Spleen (tissue), 11 donors: ENCODE measurements around the gene KIF21B. TPM values are rescaled to one million over a fixed set of nuclear protein-coding genes. Genes with fewer than 3 reads are reported as not detected.

Experiments
- DNase-seq: peaks from one replicate; pipeline ENCODE4 v3.0.0-alpha.2; 2020
- H3K27ac ChIP-seq, 8 donors: fragments of 200-600 bp; sonication (generic) in 7 of 8; 1 replicate in 4 of 8; 2 replicates in 4 of 8; pipeline versions ENCODE4 v1.5.0 to v1.8.0; 2016 to 2021; ENCODE audit warnings: inconsistent platforms in 4 of 8, mild to moderate bottlenecking in 4 of 8, moderate library complexity in 1 of 8
- H3K27me3 ChIP-seq, 7 donors: fragments of 200-600 bp; sonication (generic) in 6 of 7; replicated peaks in 1 of 7; 1 replicate in 4 of 7; 2 replicates in 3 of 7; pipeline versions ENCODE4 v1.5.0 to v1.8.0; 2016 to 2021; ENCODE audit warnings: inconsistent platforms in 3 of 7, mild to moderate bottlenecking in 1 of 7
- H3K36me3 ChIP-seq, 6 donors: fragments of 200-600 bp; sonication (generic) in 5 of 6; 1 replicate in 4 of 6; 2 replicates in 2 of 6; pipeline versions ENCODE4 v1.5.0 to v1.8.0; 2016 to 2021; ENCODE audit warnings: inconsistent platforms in 2 of 6
- H3K4me1 ChIP-seq, 6 donors: fragments of 200-600 bp; sonication (generic) in 5 of 6; 1 replicate in 3 of 6; 2 replicates in 3 of 6; pipeline versions ENCODE4 v1.5.0 to v1.8.0; 2016 to 2021; ENCODE audit warnings: inconsistent platforms in 3 of 6
- H3K4me3 ChIP-seq, 8 donors: fragments of 200-600 bp; sonication (generic) in 7 of 8; 1 replicate in 4 of 8; 2 replicates in 4 of 8; pipeline versions ENCODE4 v1.5.0 to v1.8.0; 2016 to 2021; ENCODE audit warnings: inconsistent platforms in 4 of 8, mild to moderate bottlenecking in 4 of 8, moderate library complexity in 2 of 8
- H3K9me3 ChIP-seq, 8 donors: fragments of 200-600 bp; sonication (generic) in 7 of 8; 1 replicate in 4 of 8; 2 replicates in 4 of 8; pipeline versions ENCODE4 v1.5.0 to v1.8.0; 2016 to 2021; ENCODE audit warnings: inconsistent platforms in 4 of 8
- POLR2A ChIP-seq, 3 donors: fragments of 450-650 bp; IDR thresholded peaks; one replicate each; pipeline ENCODE4 v1.5.1; 2017; ENCODE audit warnings: antibody characterized with exemption in 3 of 3, mild to moderate bottlenecking in 1 of 3
- POLR2AphosphoS5 ChIP-seq, 3 donors: sonication (generic); formaldehyde crosslinking; IDR thresholded peaks; one replicate each; pipeline ENCODE4 v1.5.1; 2017; ENCODE audit warnings: antibody characterized with exemption in 3 of 3
- WGBS, 5 donors: extraction: QIAGEN DNeasy Blood & Tissue Kit in 3 of 5; methylation state at CpG; one replicate each; pipeline versions ENCODE4 v1.1.5 to v1.1.7; 2013 to 2018; 5-methylcytosine and 5-hydroxymethylcytosine counted together
- intact Hi-C: fragments of 100-400 bp; cut with DNase I; formaldehyde crosslinking; loops from one replicate; pipeline ENCODE4 v1.15.0; 2023; ENCODE audit warnings: low total_unique reads
- polyA plus RNA-seq, 3 donors: library from polyadenylated mRNA; stranded (reverse); fragments of 200-250 nt; gene quantifications; one replicate each; pipeline ENCODE4 v1.2.1, GENCODE V29; 2013
- total RNA-seq, 7 donors: library from RNA; depleted of rRNA in 3 of 7; stranded (reverse); fragments of >200 nt in 3 of 7; fragmentation: NEBNext Ultra II Directional in 4 of 7; extraction: Animal tissue kit (Norgen Biotek cat#: 25700) in 4 of 7; gene quantifications; one replicate each; pipeline versions ENCODE4 v1.1.0 to v1.2.1, GENCODE V29; 2016 to 2021
- TF ChIP-seq, protein P1 (sequence below), 11 experiments: fragments of 200-600 bp in 7 of 11; fragments of 450-650 bp in 4 of 11; sonication (generic) in 4 of 11; IDR thresholded peaks in 8 of 11; conservative IDR thresholded peaks in 3 of 11; 1 replicate in 7 of 11; 2 replicates in 4 of 11; pipeline versions ENCODE4 v1.4.0 to v1.8.0; 2016 to 2021; ENCODE audit warnings: antibody characterized with exemption in 11 of 11, inconsistent platforms in 4 of 11, mild to moderate bottlenecking in 1 of 11
- donor health status: healthy with polysubstance abuse.
- donor health status: DM: no; HTN: no; CAD: no; lungs with moderate emphysema.
- donor health status: DM: no; HTN: no; CAD: no.
- donor health status: Bipolar disorder and iron deficiency.
- donor health status: healthy.
- donor health status: DM: no; HTN: no; CAD: no.
- donor health status: DM: yes; HTN: yes; CAD: no.

KIF21B gene
- total and polyA plus RNA-seq, 10 donors = 3.0 to 49.0 (median 28.1) TPM

DNA sequence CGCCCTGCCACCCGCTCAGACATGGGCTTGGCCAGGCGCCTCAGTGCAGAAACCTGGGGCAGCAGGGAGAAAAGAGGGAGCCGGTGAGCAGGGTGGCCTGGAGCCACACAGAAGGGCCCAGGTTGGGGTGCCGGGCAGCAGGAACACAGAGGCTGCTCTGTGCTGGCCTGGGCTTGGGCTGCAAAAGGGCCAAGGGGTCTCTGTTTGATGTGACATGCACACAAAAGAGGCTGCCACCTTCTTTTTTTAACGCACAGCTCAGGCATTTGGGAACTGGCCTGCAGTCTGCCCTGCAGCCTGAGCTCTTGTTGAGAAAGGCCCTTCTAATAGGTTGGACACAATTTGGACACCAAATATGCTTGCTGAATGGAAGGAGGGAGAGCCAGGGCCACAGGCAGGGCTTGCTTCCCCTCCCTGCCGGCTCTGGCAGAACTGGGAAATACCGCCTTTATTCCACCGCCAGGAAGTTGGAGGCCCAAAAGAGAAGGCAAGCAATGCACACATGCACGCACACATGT lies 32.4 kb downstream of the KIF21B start:
- Histone ChIP-seq H3K4me1 (peaks cover 0 to 11% (median 5%) of the 10 kb centered on the region in 6 donors), H3K36me3 (peaks cover 0 to 100% (median 82%) of the 10 kb centered on the region in 6 donors), H3K27me3 (no peaks in the 10 kb centered on the region), H3K27ac (no peak overlapping the region), H3K9me3 (no peaks in the 10 kb centered on the region), H3K4me3 (no peak overlapping the region)
- DNase-seq = no peak
- WGBS, 5 donors = 70 to 92% (median 88%) methylated on average over 9 to 10 of the region's 10 CpGs
- intact Hi-C loops = no loop called here
- TF ChIP-seq POLR2A (IDR thresholded peaks at IDR 0.05) (no peak), POLR2AphosphoS5 (IDR thresholded peaks at IDR 0.05) (no peak)
- TF ChIP-seq, protein P1, sequence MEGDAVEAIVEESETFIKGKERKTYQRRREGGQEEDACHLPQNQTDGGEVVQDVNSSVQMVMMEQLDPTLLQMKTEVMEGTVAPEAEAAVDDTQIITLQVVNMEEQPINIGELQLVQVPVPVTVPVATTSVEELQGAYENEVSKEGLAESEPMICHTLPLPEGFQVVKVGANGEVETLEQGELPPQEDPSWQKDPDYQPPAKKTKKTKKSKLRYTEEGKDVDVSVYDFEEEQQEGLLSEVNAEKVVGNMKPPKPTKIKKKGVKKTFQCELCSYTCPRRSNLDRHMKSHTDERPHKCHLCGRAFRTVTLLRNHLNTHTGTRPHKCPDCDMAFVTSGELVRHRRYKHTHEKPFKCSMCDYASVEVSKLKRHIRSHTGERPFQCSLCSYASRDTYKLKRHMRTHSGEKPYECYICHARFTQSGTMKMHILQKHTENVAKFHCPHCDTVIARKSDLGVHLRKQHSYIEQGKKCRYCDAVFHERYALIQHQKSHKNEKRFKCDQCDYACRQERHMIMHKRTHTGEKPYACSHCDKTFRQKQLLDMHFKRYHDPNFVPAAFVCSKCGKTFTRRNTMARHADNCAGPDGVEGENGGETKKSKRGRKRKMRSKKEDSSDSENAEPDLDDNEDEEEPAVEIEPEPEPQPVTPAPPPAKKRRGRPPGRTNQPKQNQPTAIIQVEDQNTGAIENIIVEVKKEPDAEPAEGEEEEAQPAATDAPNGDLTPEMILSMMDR (IDR thresholded peaks at IDR 0.05 in 8 of 11, conservative IDR thresholded peaks at IDR 0.05 in 3 of 11) = no peak

DNA sequence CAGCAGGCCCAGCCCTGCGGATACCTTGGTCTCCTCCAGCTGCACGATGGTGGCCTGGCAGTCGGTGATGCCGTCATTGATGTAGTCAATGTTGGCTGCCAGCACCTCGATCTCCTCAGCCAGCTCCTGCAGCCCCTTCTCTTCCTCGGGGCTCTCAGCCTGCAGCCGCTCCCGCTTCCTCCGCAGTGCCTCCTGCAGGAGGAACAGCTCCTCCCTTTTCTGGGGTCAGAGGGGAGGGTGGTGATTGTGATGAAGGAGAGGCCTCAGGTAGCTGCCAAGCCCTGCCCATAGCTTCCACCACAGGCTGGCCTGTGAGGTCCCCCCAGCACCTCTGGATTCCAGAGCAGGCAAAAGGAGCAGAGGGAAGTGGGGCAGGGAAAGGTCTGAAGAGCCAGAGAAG lies 33.4 kb downstream of the KIF21B start:
- H3K27ac ChIP-seq = no peak overlapping the region
- 89 to 96% (median 95%) methylated on average over 9 of the region's 9 CpGs for WGBS, 5 donors
- DNase-seq = no peak
- H3K9me3 ChIP-seq = no peaks in the 10 kb centered on the region
- H3K4me3 ChIP-seq = no peak overlapping the region
- intact Hi-C loops = no loop called here
- TF ChIP-seq, protein P1 (IDR thresholded peaks at IDR 0.05 in 8 of 11, conservative IDR thresholded peaks at IDR 0.05 in 3 of 11) = no peak
- TF ChIP-seq POLR2AphosphoS5 (IDR thresholded peaks at IDR 0.05) (no peak), POLR2A (IDR thresholded peaks at IDR 0.05) (no peak)
- H3K4me1 ChIP-seq = peaks cover 0 to 11% (median 5%) of the 10 kb centered on the region in 6 donors
- peaks cover 0 to 100% (median 76%) of the 10 kb centered on the region in 6 donors for H3K36me3 ChIP-seq
- no peaks in the 10 kb centered on the region for H3K27me3 ChIP-seq

DNA sequence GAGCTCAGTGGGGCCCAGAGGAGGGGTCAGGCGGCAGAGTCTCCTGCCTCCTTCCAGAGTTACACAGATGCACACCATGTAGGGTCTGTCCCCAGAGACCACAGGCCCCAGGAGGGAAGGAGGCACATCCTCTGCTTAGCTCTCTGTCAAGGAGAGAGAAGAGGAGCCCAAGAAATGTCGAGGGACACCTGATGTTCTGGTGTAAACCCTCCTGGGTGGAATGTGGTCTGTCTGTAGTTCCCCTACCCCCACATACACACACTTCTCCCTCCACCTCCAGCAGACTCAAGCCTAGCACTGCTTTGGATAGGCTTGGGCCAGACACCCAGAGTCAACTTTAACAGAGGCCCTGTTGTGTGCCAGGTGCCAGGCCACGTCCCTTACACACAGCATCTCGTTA lies 34.2 kb downstream of the KIF21B start:
- H3K27ac ChIP-seq = no peak overlapping the region
- H3K9me3 ChIP-seq = no peaks in the 10 kb centered on the region
- intact Hi-C loops = no loop called here
- no peaks in the 10 kb centered on the region for H3K27me3 ChIP-seq
- TF ChIP-seq POLR2A (IDR thresholded peaks at IDR 0.05) (no peak), POLR2AphosphoS5 (IDR thresholded peaks at IDR 0.05) (no peak)
- TF ChIP-seq, protein P1 (IDR thresholded peaks at IDR 0.05 in 8 of 11, conservative IDR thresholded peaks at IDR 0.05 in 3 of 11) = no peak
- DNase-seq = no peak
- peaks cover 0 to 100% (median 77%) of the 10 kb centered on the region in 6 donors for H3K36me3 ChIP-seq
- H3K4me3 ChIP-seq = no peak overlapping the region
- peaks cover 0 to 11% (median 5%) of the 10 kb centered on the region in 6 donors for H3K4me1 ChIP-seq
- WGBS, 5 donors = 60 to 87% (median 78%) methylated on average over 4 of the region's 4 CpGs

DNA sequence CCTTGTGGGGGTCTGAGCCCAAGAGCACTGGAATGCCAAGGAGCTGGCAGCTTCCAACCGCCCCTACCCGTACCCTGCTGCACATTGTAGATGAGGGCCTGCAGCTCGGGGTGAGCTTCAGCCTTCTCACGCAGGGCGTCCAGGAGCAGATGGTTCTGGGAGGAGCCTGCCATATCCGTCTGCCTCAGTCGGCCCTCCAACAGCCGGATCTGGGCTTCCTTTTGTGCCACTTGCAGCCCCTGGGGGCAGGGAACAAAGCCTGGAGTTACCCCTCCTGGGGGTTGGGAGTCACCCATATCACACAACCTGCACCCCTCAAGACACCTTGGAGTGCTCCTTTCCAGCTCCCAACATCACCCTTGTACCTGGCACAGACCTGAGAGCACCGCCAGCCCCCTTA lies 34.8 kb downstream of the KIF21B start:
- TF ChIP-seq POLR2AphosphoS5 (IDR thresholded peaks at IDR 0.05) (no peak), POLR2A (IDR thresholded peaks at IDR 0.05) (no peak)
- TF ChIP-seq, protein P1 (IDR thresholded peaks at IDR 0.05 in 8 of 11, conservative IDR thresholded peaks at IDR 0.05 in 3 of 11) = no peak
- no peak overlapping the region for H3K4me3 ChIP-seq
- 90 to 100% (median 98%) methylated on average over 6 to 9 of the region's 9 CpGs for WGBS, 5 donors
- intact Hi-C loops = no loop called here
- peaks cover 0 to 11% (median 5%) of the 10 kb centered on the region in 6 donors for H3K4me1 ChIP-seq
- H3K36me3 ChIP-seq = peaks cover 0 to 100% (median 79%) of the 10 kb centered on the region in 6 donors
- H3K27me3 ChIP-seq = no peaks in the 10 kb centered on the region
- no peak overlapping the region for H3K27ac ChIP-seq
- H3K9me3 ChIP-seq = no peaks in the 10 kb centered on the region
- DNase-seq = no peak
